GM23248 (cell line): ENCODE measurements around the gene ZEB1. TPM values are rescaled to one million over a fixed set of nuclear protein-coding genes. Genes with fewer than 3 reads are reported as not detected.

Experiments
- DNase-seq: peaks from one replicate; pipeline ENCODE4 v3.0.0-alpha.2; 2015
- H2AFZ ChIP-seq: fragments of 200-600 bp; sonication (generic); 2 replicates; pipeline ENCODE4 v1.6.1; 2016; ENCODE audit warnings: antibody characterized with exemption
- H3F3A ChIP-seq: fragments of 200-600 bp; sonication (generic); 2 replicates; pipeline ENCODE4 v1.6.1; 2016; ENCODE audit warnings: mild to moderate bottlenecking, antibody characterized with exemption, mixed run types; ENCODE audit not compliant: insufficient read depth
- H3K27ac ChIP-seq: fragments of 200-600 bp; sonication (generic); 2 replicates; pipeline ENCODE4 v1.5.1; 2016; ENCODE audit warnings: mild to moderate bottlenecking
- H3K27me3 ChIP-seq: fragments of 200-600 bp; sonication (generic); replicated peaks from 2 replicates; pipeline ENCODE4 v1.6.1; 2016; ENCODE audit warnings: mild to moderate bottlenecking; ENCODE audit not compliant: insufficient read depth
- H3K36me3 ChIP-seq: fragments of 200-600 bp; sonication (generic); 2 replicates; pipeline ENCODE4 v1.6.1; 2016; ENCODE audit warnings: low read depth, mild to moderate bottlenecking
- H3K4me1 ChIP-seq: fragments of 200-600 bp; sonication (generic); 2 replicates; pipeline ENCODE4 v1.6.1; 2016; ENCODE audit warnings: mild to moderate bottlenecking; ENCODE audit not compliant: insufficient read depth
- H3K4me2 ChIP-seq: fragments of 200-600 bp; sonication (generic); one replicate; pipeline ENCODE4 v1.6.1; 2016; ENCODE audit warnings: mild to moderate bottlenecking; ENCODE audit not compliant: unreplicated experiment
- H3K4me3 ChIP-seq: fragments of 200-600 bp; sonication (generic); 2 replicates; pipeline ENCODE4 v1.5.1; 2016; ENCODE audit warnings: mild to moderate bottlenecking
- H3K79me2 ChIP-seq: fragments of 200-600 bp; sonication (generic); 2 replicates; pipeline ENCODE4 v1.6.1; 2016; ENCODE audit warnings: mild to moderate bottlenecking; ENCODE audit not compliant: insufficient read depth
- H3K9ac ChIP-seq: fragments of 200-600 bp; sonication (generic); 2 replicates; pipeline ENCODE4 v1.6.1; 2016; ENCODE audit warnings: mild to moderate bottlenecking
- H3K9me2 ChIP-seq: fragments of 200-600 bp; sonication (generic); 2 replicates; pipeline ENCODE4 v1.6.1; 2016; ENCODE audit warnings: mixed run types, mild to moderate bottlenecking, moderate library complexity; ENCODE audit not compliant: insufficient read depth
- H3K9me3 ChIP-seq: fragments of 200-600 bp; sonication (generic); one replicate; pipeline ENCODE4 v1.6.1; 2017; ENCODE audit warnings: low read depth
- H4K20me1 ChIP-seq: fragments of 200-600 bp; sonication (generic); 2 replicates; pipeline ENCODE4 v1.6.0; 2016; ENCODE audit not compliant: insufficient read depth
- EZH2 ChIP-seq: fragments of 200-600 bp; sonication (generic); IDR thresholded peaks from 2 replicates; pipeline ENCODE4 v1.6.1; 2018; ENCODE audit warnings: antibody characterized with exemption, mild to moderate bottlenecking; ENCODE audit not compliant: insufficient read depth, poor library complexity, severe bottlenecking
- EZH2phosphoT487 ChIP-seq: fragments of 200-600 bp; sonication (generic); IDR thresholded peaks from 2 replicates; pipeline ENCODE4 v1.6.1; 2018; ENCODE audit warnings: antibody characterized with exemption, moderate library complexity, mild to moderate bottlenecking, low read depth; ENCODE audit not compliant: insufficient read depth
- WGBS, 2 experiments: methylation state at CpG; one replicate each; pipeline ENCODE4 v1.1.6; 2015 to 2017; ENCODE audit warnings: low lambda C conversion rate in 2 of 2, low coverage in 1 of 2; ENCODE audit errors: missing lambda C conversion rate in 2 of 2; 5-methylcytosine and 5-hydroxymethylcytosine counted together
- in situ Hi-C: fragments of 300-500 bp; cut with MboI; formaldehyde crosslinking; loops from 2 replicates; pipeline ENCODE4 v1.15.0; 2020
- polyA plus RNA-seq: library from polyadenylated mRNA; unstranded; fragments of >200 nt; fragmentation: Nextera tagmentation; extraction: Ambion mirVana; gene quantifications from 2 replicates; pipeline ENCODE4 v1.2.1, GENCODE V29; 2016
- total RNA-seq: library from RNA; depleted of rRNA; stranded (reverse); fragments of >200 nt; shearing (Covaris generic); gene quantifications from 2 replicates; pipeline ENCODE4 v1.2.3, GENCODE V29; 2014

ZEB1 gene
- total and polyA plus RNA-seq, 2 experiments from 2014 or later = 62.0 to 69.8 TPM

DNA sequence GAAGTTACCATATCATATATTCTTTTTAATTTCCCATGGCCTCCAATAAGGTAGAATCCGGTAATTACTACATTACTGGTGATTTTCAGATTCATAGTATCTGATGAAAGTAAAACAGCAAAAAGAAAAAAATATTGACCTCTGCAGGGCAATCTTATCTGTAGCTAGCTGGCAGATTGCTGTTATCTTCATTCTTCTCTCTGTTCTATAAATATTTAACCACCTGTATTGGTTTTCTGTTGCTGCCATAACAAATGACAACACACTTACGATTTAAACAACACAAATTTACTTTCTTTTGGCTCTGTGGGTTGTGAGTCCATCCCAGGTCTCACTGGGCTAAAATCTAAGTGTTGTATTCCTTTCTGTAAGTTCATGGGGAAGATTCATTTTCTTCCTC lies 164.5 kb downstream of the ZEB1 start:
- Histone ChIP-seq H3K79me2 (peaks cover 98% of the 10 kb centered on the region), H3K9me2 (no peaks in the 10 kb centered on the region), H3K9ac (no peak overlapping the region), H3K9me3 (no peaks in the 10 kb centered on the region), H3K4me3 (no peak overlapping the region), H3K4me1 (peaks cover 28% of the 10 kb centered on the region), H4K20me1 (no peaks in the 10 kb centered on the region), H3F3A (peaks cover 72% of the 10 kb centered on the region), H3K36me3 (no peaks in the 10 kb centered on the region), H3K4me2 (peak overlapping the region; percentile 55), H3K27me3 (no peaks in the 10 kb centered on the region), H3K27ac (peak overlapping the region; percentile 45), H2AFZ (no peak overlapping the region)
- in situ Hi-C loops = loop anchor here (25.0 kb wide), 1 partner anchor 721 kb away; no protein-coding TSS in a partner anchor
- 94 to 98% methylated on average over 2 of the region's 2 CpGs for WGBS, 2 experiments
- no peak for DNase-seq
- TF ChIP-seq EZH2 (no peak), EZH2phosphoT487 (no peak)

DNA sequence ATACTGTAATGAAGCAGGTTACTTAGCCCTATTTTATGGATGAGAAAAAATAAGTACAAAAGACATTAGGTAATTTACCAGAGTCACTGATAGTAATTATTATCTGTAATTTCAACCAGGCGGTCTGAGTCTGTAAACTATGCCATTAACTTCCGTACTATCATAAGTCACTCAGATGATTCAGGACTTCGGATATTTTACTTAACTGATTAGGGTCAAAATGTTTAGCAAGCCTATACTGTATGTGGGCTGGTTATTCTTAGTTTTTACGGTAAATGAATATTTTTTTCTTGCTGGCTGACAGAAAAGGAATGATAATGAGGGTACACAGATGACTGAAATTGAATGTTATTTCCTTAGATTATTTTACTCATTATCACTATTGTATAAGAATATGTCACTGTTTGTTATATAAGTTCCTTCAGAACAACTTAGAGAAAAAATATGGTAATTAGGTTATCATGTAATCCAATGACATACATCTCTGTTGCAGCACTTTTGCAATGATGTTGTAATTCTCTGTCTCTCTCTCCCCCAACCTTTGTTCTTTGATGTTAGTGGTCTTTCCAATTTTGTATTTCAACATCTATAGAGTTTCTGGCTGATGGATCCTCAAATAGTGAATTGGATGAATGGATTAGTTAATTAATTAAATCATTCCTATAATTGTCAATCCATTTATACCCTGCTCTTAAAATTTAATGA lies 165.6 kb downstream of the ZEB1 start:
- Histone ChIP-seq H4K20me1 (no peaks in the 10 kb centered on the region), H3K9me2 (no peaks in the 10 kb centered on the region), H3K9me3 (no peaks in the 10 kb centered on the region), H3K4me2 (peak overlapping the region; percentile 55), H3K4me3 (peak overlapping the region; percentile 23; the same call in 1 of the 2 replicates), H3K27me3 (no peaks in the 10 kb centered on the region), H2AFZ (no peak overlapping the region), H3K27ac (peak overlapping the region; percentile 45), H3K4me1 (peaks cover 32% of the 10 kb centered on the region), H3F3A (peaks cover 62% of the 10 kb centered on the region), H3K79me2 (peaks cover 98% of the 10 kb centered on the region), H3K9ac (peak overlapping the region; percentile 22), H3K36me3 (no peaks in the 10 kb centered on the region)
- 4 to 8% methylated on average over 4 of the region's 4 CpGs for WGBS, 2 experiments
- TF ChIP-seq EZH2 = no peak
- TF ChIP-seq EZH2phosphoT487 = no peak
- DNase-seq = peak; percentile 54
- in situ Hi-C loops = loop anchor here (25.0 kb wide), 1 partner anchor 722 kb away; no protein-coding TSS in a partner anchor

DNA sequence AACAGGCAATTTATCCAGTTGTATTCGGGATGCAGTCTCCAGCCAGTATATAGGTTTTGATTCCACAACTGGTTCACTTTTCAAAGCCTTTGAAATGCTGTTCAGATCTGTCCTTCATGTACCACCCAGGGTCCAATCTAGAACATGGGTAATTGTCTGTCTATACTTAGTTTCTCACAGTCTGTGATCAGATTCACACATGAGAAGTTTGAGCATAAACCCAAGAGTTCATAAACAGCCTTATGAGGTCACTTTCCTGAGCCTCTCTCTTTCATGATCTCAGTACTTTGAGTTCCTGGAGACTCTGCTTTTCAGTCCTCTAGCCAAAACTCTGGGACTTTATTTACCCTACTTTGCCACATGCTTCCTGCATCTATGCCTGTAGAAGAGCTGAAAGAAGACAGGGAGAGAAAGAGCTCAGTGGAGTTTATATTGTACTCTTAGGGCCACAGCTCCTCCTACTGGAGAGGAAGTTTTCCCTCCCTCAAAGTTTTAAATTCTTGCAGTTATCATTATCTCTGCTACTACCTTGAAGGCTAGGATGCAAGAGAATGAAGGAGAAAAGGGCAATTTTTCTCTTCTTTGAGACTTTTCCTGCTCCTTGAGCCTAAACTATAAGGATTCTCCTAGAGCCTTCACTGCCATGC lies 172.0 kb downstream of the ZEB1 start:
- Histone ChIP-seq H3K27me3 (no peaks in the 10 kb centered on the region), H3K79me2 (peaks cover 100% of the 10 kb centered on the region), H3K4me2 (no peak overlapping the region), H3K36me3 (0 out of 2 replicates have a peak, but pooled peaks cover 4% of the 10 kb centered on the region), H3K27ac (no peak overlapping the region), H3F3A (peaks cover 4% of the 10 kb centered on the region; the same call in 1 of the 2 replicates), H3K9me3 (no peaks in the 10 kb centered on the region), H3K4me1 (peaks cover 19% of the 10 kb centered on the region; the same call in 1 of the 2 replicates), H2AFZ (no peak overlapping the region), H3K9ac (no peak overlapping the region), H4K20me1 (no peaks in the 10 kb centered on the region), H3K9me2 (no peaks in the 10 kb centered on the region), H3K4me3 (no peak overlapping the region)
- in situ Hi-C loops = loop anchor here (25.0 kb wide), 1 partner anchor 729 kb away; no protein-coding TSS in a partner anchor
- peak; percentile 71 for DNase-seq
- 100% methylated on average over 1 of the region's 1 CpG for WGBS, 2 experiments
- TF ChIP-seq EZH2 (no peak), EZH2phosphoT487 (no peak)

DNA sequence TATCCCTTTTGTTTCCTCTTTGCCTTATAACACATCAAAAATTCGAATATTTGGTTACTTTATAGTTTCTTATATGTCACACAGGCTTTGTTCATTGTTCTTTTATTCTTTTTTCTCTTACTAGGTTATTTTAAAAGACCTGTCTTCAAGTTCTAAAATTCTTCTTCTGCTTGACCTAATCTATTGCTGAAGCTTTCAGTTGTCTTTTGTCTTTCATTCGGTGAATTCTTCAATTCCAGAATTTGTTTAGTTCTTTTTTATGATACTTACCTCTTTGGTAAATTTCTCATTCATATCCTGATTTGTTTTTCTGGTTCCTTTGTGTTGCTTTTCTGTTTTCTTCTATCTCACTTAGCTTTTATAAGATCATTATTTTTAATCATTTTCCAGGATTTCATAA lies 188.4 kb downstream of the ZEB1 start:
- peaks cover 11% of the 10 kb centered on the region for H3K9me3 ChIP-seq
- no peaks in the 10 kb centered on the region for H3K27me3 ChIP-seq
- no peak for TF ChIP-seq EZH2phosphoT487
- no peak for TF ChIP-seq EZH2
- no peak overlapping the region for H3K9ac ChIP-seq
- no peak overlapping the region for H2AFZ ChIP-seq
- no peaks in the 10 kb centered on the region for H3K4me1 ChIP-seq
- 0 out of 2 replicates have a peak, but pooled peaks cover 3% of the 10 kb centered on the region for H4K20me1 ChIP-seq
- in situ Hi-C loops = no loop called here
- DNase-seq = no peak
- peaks cover 8% of the 10 kb centered on the region; the same call in 1 of the 2 replicates for H3F3A ChIP-seq
- 95 to 97% methylated on average over 2 of the region's 2 CpGs for WGBS, 2 experiments
- H3K4me3 ChIP-seq = no peak overlapping the region
- H3K9me2 ChIP-seq = no peaks in the 10 kb centered on the region
- no peak overlapping the region for H3K27ac ChIP-seq
- peaks cover 99% of the 10 kb centered on the region for H3K79me2 ChIP-seq
- H3K36me3 ChIP-seq = peaks cover 69% of the 10 kb centered on the region
- H3K4me2 ChIP-seq = no peak overlapping the region
